Measurements from ENCODE around the gene NFE2L3.

Gene NFE2L3

DNA sequence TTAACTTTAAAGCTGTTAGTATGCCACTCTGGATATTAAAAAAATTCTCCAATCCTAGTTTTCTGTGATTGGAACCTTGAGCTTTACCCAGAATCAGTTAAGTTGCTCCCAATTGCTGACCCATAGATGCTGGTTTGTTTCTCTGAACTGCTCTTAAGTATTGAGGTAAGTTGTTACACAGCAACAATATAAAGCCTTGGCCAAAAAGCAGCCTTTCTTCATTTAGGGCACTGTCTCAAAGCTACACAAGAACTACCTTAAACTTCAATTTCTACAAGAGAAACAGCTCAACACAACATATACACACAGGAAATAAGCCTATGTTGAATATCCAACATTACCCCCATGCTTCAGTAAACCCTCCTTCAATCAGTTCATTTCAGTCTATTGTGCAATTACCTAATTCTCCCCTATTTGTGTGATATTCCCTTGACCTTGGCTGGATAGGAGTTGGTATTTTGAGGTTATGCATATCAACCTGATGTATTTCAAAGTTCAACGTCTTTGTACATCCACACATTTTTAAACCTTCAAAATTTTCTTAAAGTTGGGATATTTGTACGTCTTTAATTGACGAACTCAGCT lies 37.1 kb downstream of the NFE2L3 start:
- TF ChIP-seq, protein P1, sequence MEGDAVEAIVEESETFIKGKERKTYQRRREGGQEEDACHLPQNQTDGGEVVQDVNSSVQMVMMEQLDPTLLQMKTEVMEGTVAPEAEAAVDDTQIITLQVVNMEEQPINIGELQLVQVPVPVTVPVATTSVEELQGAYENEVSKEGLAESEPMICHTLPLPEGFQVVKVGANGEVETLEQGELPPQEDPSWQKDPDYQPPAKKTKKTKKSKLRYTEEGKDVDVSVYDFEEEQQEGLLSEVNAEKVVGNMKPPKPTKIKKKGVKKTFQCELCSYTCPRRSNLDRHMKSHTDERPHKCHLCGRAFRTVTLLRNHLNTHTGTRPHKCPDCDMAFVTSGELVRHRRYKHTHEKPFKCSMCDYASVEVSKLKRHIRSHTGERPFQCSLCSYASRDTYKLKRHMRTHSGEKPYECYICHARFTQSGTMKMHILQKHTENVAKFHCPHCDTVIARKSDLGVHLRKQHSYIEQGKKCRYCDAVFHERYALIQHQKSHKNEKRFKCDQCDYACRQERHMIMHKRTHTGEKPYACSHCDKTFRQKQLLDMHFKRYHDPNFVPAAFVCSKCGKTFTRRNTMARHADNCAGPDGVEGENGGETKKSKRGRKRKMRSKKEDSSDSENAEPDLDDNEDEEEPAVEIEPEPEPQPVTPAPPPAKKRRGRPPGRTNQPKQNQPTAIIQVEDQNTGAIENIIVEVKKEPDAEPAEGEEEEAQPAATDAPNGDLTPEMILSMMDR (conservative IDR thresholded peaks at IDR 0.05): no peak
- TF ChIP-seq ZFX (IDR thresholded peaks at IDR 0.05): no peak
- H3K27ac ChIP-seq: no peak overlapping the region

DNA sequence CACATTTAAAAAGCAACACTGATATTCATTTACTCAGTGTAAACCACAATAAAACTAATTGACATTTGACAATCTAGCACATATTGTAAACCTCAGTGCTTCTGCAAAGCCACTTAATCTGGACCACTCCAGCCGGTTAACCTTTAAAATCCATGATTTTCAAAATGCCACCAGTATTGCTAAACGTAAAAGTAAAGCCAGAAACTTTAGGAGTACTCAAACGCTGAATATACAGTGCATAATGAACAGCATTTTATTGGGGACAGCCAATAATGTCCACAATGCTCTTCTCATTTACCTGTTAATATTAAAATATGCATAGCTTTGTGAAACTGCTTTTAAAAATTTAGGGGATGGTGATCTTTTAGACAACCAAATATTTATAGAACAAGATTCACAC lies 37.7 kb downstream of the NFE2L3 start:
- TF ChIP-seq, protein P1 (conservative IDR thresholded peaks at IDR 0.05): no peak
- no peak for TF ChIP-seq ZFX (IDR thresholded peaks at IDR 0.05)
- no peak overlapping the region for H3K27ac ChIP-seq

DNA sequence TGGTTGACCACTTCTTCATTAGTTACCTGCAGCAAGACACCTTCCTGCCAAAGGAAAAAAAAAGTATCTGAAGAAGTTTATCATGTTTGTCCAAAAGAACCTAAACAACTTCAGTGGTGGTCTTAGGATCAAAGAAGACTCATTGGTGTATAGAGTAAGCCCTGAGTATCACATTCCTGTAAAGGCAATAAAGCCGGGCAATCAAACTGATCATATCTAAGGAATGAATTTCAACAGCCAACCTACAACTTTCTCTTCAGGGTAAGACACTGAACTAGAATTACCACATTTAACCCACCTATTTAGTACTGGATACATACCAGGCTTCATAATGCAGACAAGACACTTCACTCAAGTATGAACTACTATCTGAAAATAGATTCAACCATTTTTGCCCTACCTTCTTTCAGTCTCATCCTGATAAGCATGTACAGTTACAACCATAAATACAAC lies 38.4 kb downstream of the NFE2L3 start:
- no peak overlapping the region for H3K27ac ChIP-seq
- TF ChIP-seq, protein P1 (conservative IDR thresholded peaks at IDR 0.05): no peak
- no peak for TF ChIP-seq ZFX (IDR thresholded peaks at IDR 0.05)

DNA sequence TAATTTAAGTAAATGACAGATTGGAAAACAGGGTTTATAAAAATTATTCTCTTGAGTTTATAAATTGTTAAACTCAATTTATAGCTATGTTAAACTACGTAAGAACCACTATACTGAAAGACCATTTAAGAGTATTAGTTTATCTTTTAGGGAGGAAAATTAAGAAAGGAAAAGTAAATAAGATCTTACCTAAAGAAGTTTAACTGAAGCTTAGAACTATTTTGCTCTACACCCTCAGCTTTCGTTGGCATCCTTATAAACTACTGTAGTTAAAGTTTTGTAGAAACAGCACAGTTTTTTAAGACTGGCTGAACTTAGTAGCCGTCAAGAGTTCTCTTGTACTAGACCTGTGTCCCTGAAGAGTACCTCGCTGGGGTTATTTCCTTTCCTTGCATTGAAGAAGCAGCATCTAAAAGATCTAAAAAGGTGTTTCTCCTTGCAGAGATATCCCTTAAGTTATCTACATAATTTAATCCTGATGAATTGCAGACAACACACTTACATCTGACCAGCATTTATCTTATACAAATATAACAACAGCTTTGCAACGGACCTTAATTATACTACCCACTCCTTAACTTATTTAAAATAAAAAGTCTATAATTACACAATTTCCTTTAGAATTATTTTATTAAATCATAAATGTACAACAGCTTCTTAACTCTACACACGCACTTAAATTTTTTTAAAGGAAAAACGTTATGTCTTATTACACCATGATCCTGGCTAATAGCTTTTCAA lies 39.4 kb downstream of the NFE2L3 start:
- H3K27ac ChIP-seq: no peak overlapping the region
- no peak for TF ChIP-seq ZFX (IDR thresholded peaks at IDR 0.05)
- TF ChIP-seq, protein P1 (conservative IDR thresholded peaks at IDR 0.05): no peak

DNA sequence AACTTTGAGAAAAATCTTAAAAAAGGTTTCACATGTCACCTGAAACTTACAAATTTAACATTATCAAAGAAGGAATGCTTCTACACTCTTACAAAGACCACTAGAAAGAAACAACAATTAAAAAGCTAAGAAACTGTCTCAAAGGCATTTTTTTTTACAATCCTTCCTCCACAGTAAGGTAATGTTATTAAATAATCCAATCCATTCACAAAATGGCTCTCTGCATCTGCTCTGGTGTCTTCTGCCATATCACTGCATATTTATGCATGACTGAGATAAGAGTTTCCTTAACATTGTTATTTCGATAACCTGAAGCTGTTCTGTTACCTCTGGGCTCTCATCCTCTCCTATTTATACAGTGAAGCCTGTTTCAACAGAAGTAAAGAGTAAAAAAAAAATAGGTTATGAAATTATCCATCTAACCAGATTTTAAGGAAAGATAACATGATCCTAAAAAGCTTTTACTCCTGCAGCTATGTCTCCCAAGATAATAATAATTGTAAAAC lies 40.0 kb downstream of the NFE2L3 start:
- no peak overlapping the region for H3K27ac ChIP-seq
- TF ChIP-seq, protein P1 (conservative IDR thresholded peaks at IDR 0.05): no peak
- TF ChIP-seq ZFX (IDR thresholded peaks at IDR 0.05): no peak

DNA sequence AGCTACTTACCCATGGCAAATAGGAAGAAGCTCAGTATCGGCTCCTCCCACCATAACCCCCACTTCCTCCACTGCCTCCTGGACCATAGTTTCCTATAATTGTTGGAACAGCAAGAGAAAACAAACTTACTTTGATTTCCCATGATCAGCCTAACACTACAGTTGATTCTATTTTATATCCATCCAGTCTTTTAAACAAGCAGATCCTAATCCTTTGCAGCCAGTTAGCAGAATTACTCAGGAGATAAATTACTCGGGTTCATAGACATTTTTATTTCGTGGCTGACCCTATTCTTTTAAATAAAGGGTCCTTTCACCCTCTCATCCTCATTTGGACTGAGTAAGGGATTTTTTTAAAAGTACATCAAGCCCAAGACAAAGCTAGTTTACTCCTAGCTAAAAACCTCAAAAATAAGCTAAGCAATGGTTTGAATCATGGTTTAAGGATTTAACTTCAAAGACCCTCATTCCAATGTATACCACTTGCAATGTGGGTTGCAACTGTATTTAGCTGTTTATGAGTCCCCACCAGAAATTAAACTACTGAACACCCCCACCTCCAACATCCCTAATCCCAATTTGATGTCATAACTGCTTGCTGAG lies 40.6 kb downstream of the NFE2L3 start:
- TF ChIP-seq ZFX (IDR thresholded peaks at IDR 0.05): no peak
- TF ChIP-seq, protein P1 (conservative IDR thresholded peaks at IDR 0.05): no peak
- H3K27ac ChIP-seq: no peak overlapping the region

All from C4-2B (cell line).